Mammary epithelial cell (primary cell): ENCODE measurements around the gene TATDN2.
"Not testable (repeated sequence)": the region's sequence is repeated elsewhere in the genome, so short reads cannot be mapped to it uniquely, and the experiment has no call there.

ENCODE experiments used
- CTCF ChIP-seq, 2 donors: IDR thresholded peaks in 1 of 2; conservative IDR thresholded peaks in 1 of 2; 2 replicates each; pipeline ENCODE4 v1.5.1; 2011 to 2012; ENCODE audit warnings: inconsistent platforms in 2 of 2, low read length in 2 of 2, mild to moderate bottlenecking in 2 of 2, control low read depth in 1 of 2, low read depth in 1 of 2; ENCODE audit not compliant: insufficient read depth in 1 of 2; ENCODE audit errors: extremely low read depth in 1 of 2
- EZH2 ChIP-seq: IDR thresholded peaks from 2 replicates; pipeline ENCODE4 v1.6.1; 2012; ENCODE audit warnings: low read length, inconsistent platforms, borderline replicate concordance

GRCh38 chr3:10298064-10298463 lies 49.8 kb downstream of the TATDN2 start:
- not testable (repeated sequence) for TF ChIP-seq CTCF (conservative IDR thresholded peaks at IDR 0.05 in 1 of 2, IDR thresholded peaks at IDR 0.05 in 1 of 2; ENCODE audit: extremely low read depth in 1 of 2, insufficient read depth in 1 of 2, low read depth in 1 of 2, low read length in 2 of 2); EZH2
